ENCODE data around the gene RHOBTB3. TPM values are rescaled to one million over a fixed set of nuclear protein-coding genes. Genes with fewer than 3 reads are reported as not detected.
A peak's percentile ranks its signal among the peaks of the same experiment; 100 is the strongest.

RHOBTB3 gene
- total RNA-seq, 1 experiment from 2014 or later = 85.6 TPM

GRCh38 chr5:95713960-95714710, 17.0 kb upstream of the RHOBTB3 start:
- BruUV-seq (replicated peaks) = TSS peak; percentile 64
- peaks cover 39% of the 10 kb centered on the region for H3K4me1 Mint-ChIP-seq (ENCODE audit: low read depth, unreplicated experiment)
- peaks cover 12% of the 10 kb centered on the region for H3K9me3 Mint-ChIP-seq (ENCODE audit: unreplicated experiment)
- no peaks in the 10 kb centered on the region for H3K27me3 Mint-ChIP-seq (ENCODE audit: insufficient read depth, unreplicated experiment)
- H3K36me3 Mint-ChIP-seq (ENCODE audit: insufficient read depth, unreplicated experiment) = peaks cover 19% of the 10 kb centered on the region
- peaks cover 70% of the 10 kb centered on the region for H3K4me1 ChIP-seq
- CTCF ChIA-PET = no interaction called here
- TF ChIP-seq, protein P1, sequence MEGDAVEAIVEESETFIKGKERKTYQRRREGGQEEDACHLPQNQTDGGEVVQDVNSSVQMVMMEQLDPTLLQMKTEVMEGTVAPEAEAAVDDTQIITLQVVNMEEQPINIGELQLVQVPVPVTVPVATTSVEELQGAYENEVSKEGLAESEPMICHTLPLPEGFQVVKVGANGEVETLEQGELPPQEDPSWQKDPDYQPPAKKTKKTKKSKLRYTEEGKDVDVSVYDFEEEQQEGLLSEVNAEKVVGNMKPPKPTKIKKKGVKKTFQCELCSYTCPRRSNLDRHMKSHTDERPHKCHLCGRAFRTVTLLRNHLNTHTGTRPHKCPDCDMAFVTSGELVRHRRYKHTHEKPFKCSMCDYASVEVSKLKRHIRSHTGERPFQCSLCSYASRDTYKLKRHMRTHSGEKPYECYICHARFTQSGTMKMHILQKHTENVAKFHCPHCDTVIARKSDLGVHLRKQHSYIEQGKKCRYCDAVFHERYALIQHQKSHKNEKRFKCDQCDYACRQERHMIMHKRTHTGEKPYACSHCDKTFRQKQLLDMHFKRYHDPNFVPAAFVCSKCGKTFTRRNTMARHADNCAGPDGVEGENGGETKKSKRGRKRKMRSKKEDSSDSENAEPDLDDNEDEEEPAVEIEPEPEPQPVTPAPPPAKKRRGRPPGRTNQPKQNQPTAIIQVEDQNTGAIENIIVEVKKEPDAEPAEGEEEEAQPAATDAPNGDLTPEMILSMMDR (IDR thresholded peaks at IDR 0.05; ENCODE audit: insufficient read depth in 1 of 2, low read depth in 1 of 2, low read length in 1 of 2, severe bottlenecking in 1 of 2, unreplicated experiment in 1 of 2) = no peak
- H3K36me3 ChIP-seq (ENCODE audit: control insufficient read depth, insufficient read depth, low read length) = peaks cover 1% of the 10 kb centered on the region; the same call in 1 of the 2 replicates
- no peaks in the 10 kb centered on the region for H3K27me3 ChIP-seq (replicated peaks; ENCODE audit: control insufficient read depth, insufficient read depth, low read length)
- POLR2A ChIA-PET = no interaction called here
- no peak overlapping the region for H3K4me3 ChIP-seq (ENCODE audit: low read depth, low read length)
- no peaks in the 10 kb centered on the region for H3K9me3 ChIP-seq
- intact Hi-C loops (cut with micrococcal nuclease; ENCODE audit: unreplicated experiment) = loop anchor here (1.0 to 2.0 kb wide), 2 partner anchors 8 to 15 kb away; no protein-coding TSS in a partner anchor
- H3K27ac Mint-ChIP-seq (ENCODE audit: unreplicated experiment) = peak overlapping the region; percentile 16
- DNase-seq = peak in 1 of 2 experiments; percentile 27
- H3K4me3 Mint-ChIP-seq (ENCODE audit: unreplicated experiment) = peak overlapping the region; percentile 27

DNA sequence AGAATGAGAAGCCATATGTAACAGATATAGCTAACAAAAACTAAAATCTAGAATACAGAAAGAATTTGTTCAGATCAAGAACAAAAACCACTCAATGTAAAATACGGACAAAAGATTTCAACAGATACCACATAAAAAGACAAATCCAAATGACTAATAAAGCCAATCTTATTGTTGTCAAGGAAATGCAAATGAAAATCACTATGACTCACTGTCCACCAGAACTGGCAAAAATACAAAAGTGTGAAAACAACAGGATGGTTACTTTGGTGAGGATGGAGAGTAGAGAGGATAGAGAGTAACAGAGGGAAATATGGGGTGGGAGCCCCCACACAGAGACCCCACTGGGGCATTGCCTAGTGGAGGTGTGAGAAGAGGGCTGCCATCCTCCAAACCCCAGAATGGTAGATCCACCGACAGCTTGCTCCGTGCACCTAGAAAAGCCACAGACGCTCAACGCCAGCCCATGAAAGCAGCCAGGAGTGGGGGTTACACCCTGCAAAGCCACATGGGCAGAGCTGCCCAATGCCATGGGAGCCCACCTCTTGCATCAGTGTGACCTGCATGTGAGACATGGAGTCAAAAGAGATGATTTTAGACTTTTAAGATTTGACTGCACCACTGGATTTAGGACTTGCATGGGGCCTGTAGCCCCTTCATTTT, 15.2 kb upstream of the RHOBTB3 start:
- no peak for DNase-seq
- TF ChIP-seq, protein P1 (IDR thresholded peaks at IDR 0.05; ENCODE audit: insufficient read depth in 1 of 2, low read depth in 1 of 2, low read length in 1 of 2, severe bottlenecking in 1 of 2, unreplicated experiment in 1 of 2) = no peak
- peaks cover 19% of the 10 kb centered on the region for H3K36me3 Mint-ChIP-seq (ENCODE audit: insufficient read depth, unreplicated experiment)
- Histone ChIP-seq H3K27me3 (replicated peaks; ENCODE audit: control insufficient read depth, insufficient read depth, low read length) (no peaks in the 10 kb centered on the region), H3K36me3 (ENCODE audit: control insufficient read depth, insufficient read depth, low read length) (peaks cover 1% of the 10 kb centered on the region; the same call in 1 of the 2 replicates), H3K4me1 (peaks cover 62% of the 10 kb centered on the region), H3K9me3 (no peaks in the 10 kb centered on the region), H3K4me3 (ENCODE audit: low read depth, low read length) (no peak overlapping the region)
- ChIA-PET CTCF (no interaction called here), POLR2A (interaction anchor here (1.1 kb wide), 1 partner anchor 12 kb away, joined by 8 read pairs; no protein-coding TSS in a partner anchor)
- H3K9me3 Mint-ChIP-seq (ENCODE audit: unreplicated experiment) = peaks cover 12% of the 10 kb centered on the region
- H3K4me1 Mint-ChIP-seq (ENCODE audit: low read depth, unreplicated experiment) = peaks cover 39% of the 10 kb centered on the region
- no TSS peak for BruUV-seq (replicated peaks)
- H3K27ac Mint-ChIP-seq (ENCODE audit: unreplicated experiment) = peak overlapping the region; percentile 50
- intact Hi-C loops (cut with micrococcal nuclease; ENCODE audit: unreplicated experiment) = no loop called here
- H3K4me3 Mint-ChIP-seq (ENCODE audit: unreplicated experiment) = no peak overlapping the region
- no peaks in the 10 kb centered on the region for H3K27me3 Mint-ChIP-seq (ENCODE audit: insufficient read depth, unreplicated experiment)

DNA sequence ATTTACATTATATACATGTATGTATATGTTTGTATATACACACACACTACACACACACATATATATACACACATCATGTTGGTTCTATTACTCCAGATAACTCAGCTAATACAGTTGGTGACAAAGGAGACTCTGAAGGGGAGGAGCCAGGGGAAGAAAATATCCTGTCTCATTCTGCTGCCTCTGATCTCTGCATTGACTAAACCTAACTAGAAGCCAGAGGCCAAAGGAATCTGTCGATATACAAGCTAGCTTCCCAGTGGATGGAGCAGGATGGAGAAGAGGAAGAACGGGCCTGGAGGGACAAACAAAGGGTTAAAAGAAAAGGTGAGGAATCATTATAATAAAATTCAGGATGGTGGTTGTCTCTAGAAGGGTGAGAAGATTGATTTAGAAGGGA, 13.7 kb upstream of the RHOBTB3 start:
- peaks cover 34% of the 10 kb centered on the region for H3K4me1 Mint-ChIP-seq (ENCODE audit: low read depth, unreplicated experiment)
- no peaks in the 10 kb centered on the region for H3K27me3 Mint-ChIP-seq (ENCODE audit: insufficient read depth, unreplicated experiment)
- ChIA-PET POLR2A (no interaction called here), CTCF (no interaction called here)
- Histone ChIP-seq H3K4me3 (ENCODE audit: low read depth, low read length) (no peak overlapping the region), H3K36me3 (ENCODE audit: control insufficient read depth, insufficient read depth, low read length) (peaks cover 1% of the 10 kb centered on the region; the same call in 1 of the 2 replicates), H3K9me3 (no peaks in the 10 kb centered on the region), H3K27me3 (replicated peaks; ENCODE audit: control insufficient read depth, insufficient read depth, low read length) (no peaks in the 10 kb centered on the region), H3K4me1 (peaks cover 47% of the 10 kb centered on the region)
- no TSS peak for BruUV-seq (replicated peaks)
- DNase-seq = no peak
- intact Hi-C loops (cut with micrococcal nuclease; ENCODE audit: unreplicated experiment) = no loop called here
- peaks cover 12% of the 10 kb centered on the region for H3K9me3 Mint-ChIP-seq (ENCODE audit: unreplicated experiment)
- TF ChIP-seq, protein P1 (IDR thresholded peaks at IDR 0.05; ENCODE audit: insufficient read depth in 1 of 2, low read depth in 1 of 2, low read length in 1 of 2, severe bottlenecking in 1 of 2, unreplicated experiment in 1 of 2) = no peak
- peaks cover 9% of the 10 kb centered on the region for H3K36me3 Mint-ChIP-seq (ENCODE audit: insufficient read depth, unreplicated experiment)
- H3K27ac Mint-ChIP-seq (ENCODE audit: unreplicated experiment) = no peak overlapping the region
- H3K4me3 Mint-ChIP-seq (ENCODE audit: unreplicated experiment) = no peak overlapping the region
